SJSA1 (cell line): ENCODE data around the gene IFNE. TPM values are rescaled to one million over a fixed set of nuclear protein-coding genes. Genes with fewer than 3 reads are reported as not detected.
"Not testable (repeated sequence)": the region's sequence is repeated elsewhere in the genome, so short reads cannot be mapped to it uniquely, and the experiment has no call there.

ENCODE experiments used
- DNase-seq, 2 experiments: peaks; one replicate each; pipeline ENCODE4 v3.0.0-alpha.2; 2015 to 2020; ENCODE audit warnings: low spot score in 2 of 2, low read depth in 1 of 2
- H3K27ac ChIP-seq: fragments of 250-450 bp; sonication (Bioruptor Pico); 2 replicates; pipeline ENCODE4 v1.5.1; 2020; ENCODE audit warnings: mild to moderate bottlenecking, moderate library complexity
- H3K27me3 ChIP-seq: fragments of 250-450 bp; sonication (Bioruptor Pico); replicated peaks from 2 replicates; pipeline ENCODE4 v1.5.1; 2020; ENCODE audit warnings: mild to moderate bottlenecking, moderate library complexity
- H3K36me3 ChIP-seq: fragments of 250-450 bp; sonication (Bioruptor Pico); 2 replicates; pipeline ENCODE4 v1.5.1; 2020; ENCODE audit warnings: mild to moderate bottlenecking
- H3K4me1 ChIP-seq: fragments of 250-450 bp; sonication (Bioruptor Pico); replicated peaks from 2 replicates; pipeline ENCODE4 v1.6.1; 2021; ENCODE audit warnings: mild to moderate bottlenecking
- H3K4me3 ChIP-seq: fragments of 250-450 bp; sonication (Bioruptor Pico); 2 replicates; pipeline ENCODE4 v1.5.1; 2020; ENCODE audit warnings: mild to moderate bottlenecking
- H3K9me3 ChIP-seq: fragments of 250-450 bp; sonication (Bioruptor Pico); replicated peaks from 2 replicates; pipeline ENCODE4 v1.5.1; 2020; ENCODE audit warnings: mild to moderate bottlenecking
- total RNA-seq: library from RNA; depleted of rRNA; stranded (reverse); fragments of >200 nt; shearing (Covaris generic); gene quantifications from 2 replicates; pipeline ENCODE4 v1.2.3, GENCODE V29; 2014

IFNE gene
- total RNA-seq, 1 experiment from 2014 or later = 0.24 TPM

DNA sequence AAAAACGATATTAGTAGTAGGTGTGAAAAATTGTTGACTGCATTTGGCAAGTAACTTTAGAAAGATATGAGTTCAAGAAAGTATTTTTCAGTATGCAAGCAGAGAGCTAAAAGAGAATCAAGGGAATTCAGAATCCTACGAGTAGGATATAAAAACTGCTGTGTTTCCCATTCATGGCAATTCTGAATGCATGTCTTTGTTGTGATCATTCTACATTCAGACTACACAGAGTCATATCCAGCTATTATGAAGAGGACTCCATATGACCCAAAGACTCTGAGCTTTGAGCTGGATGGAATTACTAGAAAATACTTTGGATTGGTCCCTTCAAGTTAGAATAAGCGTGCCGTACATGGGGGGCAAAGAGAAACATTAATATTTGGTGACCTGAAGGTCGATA, 12.0 kb downstream of the IFNE start:
- no peaks in the 10 kb centered on the region for H3K4me1 ChIP-seq
- H3K36me3 ChIP-seq = no peaks in the 10 kb centered on the region
- no peak overlapping the region for H3K4me3 ChIP-seq
- H3K9me3 ChIP-seq = no peaks in the 10 kb centered on the region
- no peak for DNase-seq
- no peak overlapping the region for H3K27ac ChIP-seq
- H3K27me3 ChIP-seq = no peaks in the 10 kb centered on the region

DNA sequence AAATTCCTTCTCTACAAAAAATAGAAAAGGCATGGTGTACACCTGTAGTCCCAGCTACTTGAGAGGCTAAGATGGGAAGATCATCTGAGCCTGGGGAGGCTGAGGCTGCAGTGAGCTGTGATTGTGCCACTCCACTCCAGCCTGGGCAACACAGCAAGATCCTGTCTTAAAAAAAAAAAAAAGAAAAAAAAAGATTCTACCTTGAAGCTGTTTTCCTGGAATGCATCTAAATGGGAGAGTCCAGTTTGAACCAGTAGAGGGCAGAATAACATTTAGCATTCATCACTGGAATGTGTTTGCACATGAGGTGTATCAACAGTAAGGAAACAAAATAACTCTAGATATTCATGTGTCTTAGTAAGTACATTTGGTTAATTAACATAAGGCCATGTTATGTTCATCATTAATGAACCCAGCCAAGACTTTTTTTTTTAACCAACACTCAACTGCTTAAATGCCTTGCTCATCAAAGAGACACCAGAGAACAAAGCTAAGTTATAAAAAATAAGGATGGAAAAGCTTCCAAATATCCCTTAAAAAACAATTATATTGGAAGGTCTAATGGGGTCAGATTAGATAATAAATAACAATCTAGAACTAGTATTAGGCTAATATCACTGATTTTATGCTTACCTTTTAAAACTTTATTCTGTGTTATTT, 16.1 kb downstream of the IFNE start:
- DNase-seq = peak in 1 of 2 experiments; percentile 24
- no peaks in the 10 kb centered on the region for H3K36me3 ChIP-seq
- no peaks in the 10 kb centered on the region for H3K27me3 ChIP-seq
- no peak overlapping the region for H3K27ac ChIP-seq
- no peaks in the 10 kb centered on the region for H3K9me3 ChIP-seq
- no peak overlapping the region for H3K4me3 ChIP-seq
- H3K4me1 ChIP-seq = no peaks in the 10 kb centered on the region

- no peak for DNase-seq
- no peak overlapping the region for H3K27ac ChIP-seq
- H3K9me3 ChIP-seq = no peaks in the 10 kb centered on the region
- no peak overlapping the region for H3K4me3 ChIP-seq
- H3K36me3 ChIP-seq = no peaks in the 10 kb centered on the region
- H3K4me1 ChIP-seq = no peaks in the 10 kb centered on the region
- no peaks in the 10 kb centered on the region for H3K27me3 ChIP-seq
Observed at GRCh38 chr9:21465138-21465537, 17.0 kb downstream of the IFNE start.

DNA sequence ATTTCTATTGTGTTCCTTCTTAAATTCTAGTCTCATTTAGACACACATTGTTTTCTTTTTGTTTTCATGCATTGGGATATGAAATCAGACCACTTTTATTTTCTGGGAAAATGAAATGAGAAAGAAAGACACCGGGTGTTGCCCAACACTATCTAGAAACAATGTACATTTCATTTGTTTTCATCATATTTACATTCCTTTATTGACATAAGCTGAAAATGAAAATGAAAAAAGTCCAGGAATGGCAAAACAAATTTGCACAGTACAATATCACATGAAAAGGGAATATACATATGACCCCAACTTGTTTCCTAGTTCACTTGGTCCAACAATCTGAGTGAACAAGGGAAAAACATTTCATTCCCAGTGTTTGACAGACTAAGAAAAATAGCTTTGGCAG, 20.7 kb downstream of the IFNE start:
- H3K27ac ChIP-seq = no peak overlapping the region
- no peak for DNase-seq

DNA sequence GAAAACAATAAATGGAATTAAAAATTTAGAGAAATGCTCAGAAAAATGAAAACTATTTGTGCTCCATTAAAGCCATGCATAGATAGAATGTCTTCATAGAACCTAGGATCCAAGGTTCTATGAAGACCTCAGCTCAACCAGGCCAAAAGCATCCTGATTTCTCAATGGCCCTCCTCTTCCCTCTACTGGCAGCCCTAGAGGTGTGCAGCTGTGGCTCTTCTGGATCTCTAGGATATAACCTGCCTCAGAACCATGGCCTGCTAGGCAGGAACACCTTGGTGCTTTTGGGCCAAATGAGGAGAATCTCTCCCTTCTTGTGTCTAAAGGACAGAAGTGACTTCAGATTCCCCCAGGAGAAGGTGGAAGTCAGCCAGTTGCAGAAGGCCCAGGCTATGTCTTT, 26.8 kb downstream of the IFNE start:
- H3K27ac ChIP-seq = no peak overlapping the region
- 0 out of 2 replicates have a peak, but pooled peaks cover 5% of the 10 kb centered on the region for H3K4me1 ChIP-seq
- no peaks in the 10 kb centered on the region for H3K9me3 ChIP-seq
- H3K4me3 ChIP-seq = no peak overlapping the region
- no peaks in the 10 kb centered on the region for H3K27me3 ChIP-seq
- DNase-seq = no peak
- no peaks in the 10 kb centered on the region for H3K36me3 ChIP-seq

More for the DNA sequence above, 20.7 kb downstream of the IFNE start:
- H3K9me3 ChIP-seq = no peaks in the 10 kb centered on the region
- no peaks in the 10 kb centered on the region for H3K4me1 ChIP-seq
- no peaks in the 10 kb centered on the region for H3K36me3 ChIP-seq
- H3K4me3 ChIP-seq = no peak overlapping the region
- no peaks in the 10 kb centered on the region for H3K27me3 ChIP-seq

DNA sequence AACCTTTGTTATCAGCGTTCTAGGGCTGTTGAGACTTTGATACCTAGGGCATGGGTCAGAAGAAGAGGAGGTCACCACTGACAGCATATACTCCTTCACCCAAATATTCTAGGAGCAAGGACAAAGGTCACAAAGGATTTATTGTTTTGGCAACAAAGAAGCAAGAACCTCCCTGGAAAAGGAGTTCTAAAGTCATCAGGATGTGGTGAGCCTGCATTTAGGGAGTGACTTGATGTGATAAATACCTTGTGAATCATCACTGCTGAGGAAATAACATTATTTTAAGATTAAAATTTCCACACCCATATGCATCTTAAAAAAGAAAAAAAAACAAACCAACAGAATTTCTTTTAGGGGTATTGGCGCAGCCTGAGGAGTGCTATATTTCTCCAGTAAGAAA, 28.0 kb downstream of the IFNE start:
- Histone ChIP-seq H3K27ac (no peak overlapping the region), H3K27me3 (no peaks in the 10 kb centered on the region), H3K36me3 (no peaks in the 10 kb centered on the region), H3K9me3 (no peaks in the 10 kb centered on the region), H3K4me3 (no peak overlapping the region), H3K4me1 (0 out of 2 replicates have a peak, but pooled peaks cover 5% of the 10 kb centered on the region)
- DNase-seq = no peak

DNA sequence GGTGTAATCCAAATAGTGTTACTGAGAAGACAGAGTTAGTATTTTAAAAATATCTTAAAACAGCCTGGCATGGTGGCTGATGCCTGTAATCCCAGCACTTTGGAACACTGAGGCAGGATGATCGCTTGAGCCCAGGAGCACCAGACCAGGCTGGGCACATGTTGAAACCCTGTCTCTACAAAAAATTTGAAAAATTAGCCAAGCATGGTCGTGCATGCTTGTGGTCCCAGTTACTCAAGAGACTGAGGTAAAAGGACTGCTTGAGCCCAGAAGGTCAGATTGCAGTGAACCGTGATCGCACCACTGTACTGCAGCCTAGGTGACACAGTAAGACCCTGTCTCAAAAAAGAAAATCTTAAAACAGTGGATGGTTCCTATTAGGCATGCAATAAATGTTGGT, 29.4 kb downstream of the IFNE start:
- no peak for DNase-seq
- Histone ChIP-seq H3K36me3 (no peaks in the 10 kb centered on the region), H3K4me1 (0 out of 2 replicates have a peak, but pooled peaks cover 5% of the 10 kb centered on the region), H3K9me3 (no peaks in the 10 kb centered on the region), H3K27me3 (no peaks in the 10 kb centered on the region), H3K4me3 (no peak overlapping the region), H3K27ac (no peak overlapping the region)

DNA sequence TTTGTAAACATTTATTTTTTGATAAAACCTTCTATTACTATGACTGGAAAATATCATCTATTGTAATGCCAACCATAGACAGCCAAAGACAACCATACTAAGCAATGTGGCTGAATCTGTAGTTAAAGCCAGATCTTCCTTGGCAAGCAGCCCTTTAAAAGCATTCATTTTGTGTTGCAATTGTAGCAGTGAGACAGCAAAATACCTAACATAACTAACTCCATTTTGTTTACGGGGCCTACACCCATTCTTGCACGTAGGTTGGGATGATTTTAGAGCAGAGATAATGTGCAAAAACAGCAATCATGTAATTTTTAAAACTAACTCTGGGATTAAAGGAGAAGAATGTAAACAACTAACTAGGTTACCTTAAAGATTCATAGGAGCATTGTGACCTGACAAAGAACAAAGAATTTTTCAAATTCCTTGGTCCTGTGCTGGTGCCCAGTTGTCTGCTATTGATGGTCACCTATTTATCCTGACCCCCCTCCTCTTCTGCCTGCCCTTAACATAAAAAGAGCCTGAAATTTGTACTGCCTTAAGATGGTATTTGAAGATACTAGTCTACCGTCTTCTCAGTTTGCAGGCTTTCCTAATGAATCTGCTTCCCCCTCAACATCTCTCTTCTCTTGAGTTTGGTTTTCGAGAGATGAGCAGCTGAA, 31.2 kb downstream of the IFNE start:
- DNase-seq = no peak
- H3K27ac ChIP-seq = no peak overlapping the region
- no peak overlapping the region for H3K4me3 ChIP-seq
- no peaks in the 10 kb centered on the region for H3K36me3 ChIP-seq
- no peaks in the 10 kb centered on the region for H3K9me3 ChIP-seq
- H3K27me3 ChIP-seq = no peaks in the 10 kb centered on the region
- 0 out of 2 replicates have a peak, but pooled peaks cover 5% of the 10 kb centered on the region for H3K4me1 ChIP-seq

DNA sequence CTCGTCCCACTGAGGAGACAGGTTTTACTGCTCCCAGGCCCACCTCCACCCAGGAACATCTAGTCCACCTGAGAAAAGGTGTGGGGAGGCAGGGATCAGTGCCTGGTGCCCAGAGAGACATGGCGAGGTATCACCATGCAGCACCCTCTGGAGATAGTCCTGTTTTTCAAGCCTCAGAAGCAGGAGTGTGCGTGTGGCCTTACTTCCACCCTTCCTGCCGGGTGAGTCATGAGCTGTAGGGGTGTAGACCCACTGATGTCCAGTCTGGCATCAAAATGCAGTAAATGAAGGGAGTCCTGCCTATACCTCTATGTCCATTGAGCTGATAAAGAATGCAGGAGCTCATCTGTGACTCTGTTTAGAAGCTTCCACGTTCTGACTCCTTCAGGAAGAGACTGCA, 32.8 kb downstream of the IFNE start:
- not testable (repeated sequence) for H3K27ac ChIP-seq, H3K36me3 ChIP-seq, H3K4me3 ChIP-seq, H3K27me3 ChIP-seq, H3K9me3 ChIP-seq, DNase-seq, H3K4me1 ChIP-seq

DNA sequence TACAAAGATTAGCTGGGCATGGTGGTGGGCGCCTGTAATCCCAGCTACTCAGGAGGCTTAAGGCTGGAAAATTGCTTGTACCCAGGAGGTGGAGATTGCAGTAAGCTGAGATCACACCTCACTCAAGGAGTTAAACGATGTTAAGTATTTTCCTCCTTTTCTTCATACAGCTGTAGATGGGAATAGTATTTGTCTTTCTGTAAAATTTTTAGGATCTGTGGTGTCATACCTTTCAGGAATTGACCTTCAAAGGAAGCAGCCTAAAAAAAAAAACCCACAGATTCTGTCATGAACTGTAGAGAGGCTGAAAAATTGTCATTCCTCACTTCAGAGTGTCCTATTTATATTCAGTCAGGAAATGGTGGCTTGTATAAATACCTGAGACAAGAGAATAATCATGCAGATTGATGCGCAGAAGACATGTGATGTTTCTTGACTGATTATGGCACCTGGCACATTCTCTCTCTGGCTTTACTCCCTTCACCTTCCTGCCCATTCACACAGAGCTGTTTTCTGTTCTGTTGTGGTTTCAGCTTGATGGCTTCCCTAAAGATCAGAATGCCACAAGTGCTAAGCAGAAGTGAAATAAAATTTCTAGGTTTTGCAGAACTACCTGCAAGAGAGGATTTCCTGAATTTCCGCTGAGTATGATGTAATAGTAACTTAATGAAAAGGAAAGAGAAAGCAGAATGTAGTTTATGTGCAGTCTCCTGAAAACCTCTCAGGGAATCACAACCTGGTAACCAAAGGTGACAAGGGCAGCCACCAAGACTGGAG, 38.1 kb downstream of the IFNE start:
- DNase-seq = no peak
- H3K4me1 ChIP-seq = no peaks in the 10 kb centered on the region
- no peaks in the 10 kb centered on the region for H3K36me3 ChIP-seq
- H3K27me3 ChIP-seq = no peaks in the 10 kb centered on the region
- H3K27ac ChIP-seq = no peak overlapping the region
- H3K9me3 ChIP-seq = no peaks in the 10 kb centered on the region
- H3K4me3 ChIP-seq = no peak overlapping the region

GRCh38 chr9:21440139-21440538, 42.0 kb downstream of the IFNE start, which contains the start of gene IFNA1:
TSS of gene IFNA1 (plus strand) at chr9:21440439. CDS start at chr9:21440508, 69 bp downstream.
- no peaks in the 10 kb centered on the region for H3K36me3 ChIP-seq
- no peaks in the 10 kb centered on the region for H3K4me1 ChIP-seq
- no peak within 1 kb of the TSS for H3K27ac ChIP-seq
- no peak within 1 kb of the TSS for H3K4me3 ChIP-seq
- no peaks in the 10 kb centered on the region for H3K27me3 ChIP-seq
- no peak for DNase-seq
- no peaks in the 10 kb centered on the region for H3K9me3 ChIP-seq

DNA sequence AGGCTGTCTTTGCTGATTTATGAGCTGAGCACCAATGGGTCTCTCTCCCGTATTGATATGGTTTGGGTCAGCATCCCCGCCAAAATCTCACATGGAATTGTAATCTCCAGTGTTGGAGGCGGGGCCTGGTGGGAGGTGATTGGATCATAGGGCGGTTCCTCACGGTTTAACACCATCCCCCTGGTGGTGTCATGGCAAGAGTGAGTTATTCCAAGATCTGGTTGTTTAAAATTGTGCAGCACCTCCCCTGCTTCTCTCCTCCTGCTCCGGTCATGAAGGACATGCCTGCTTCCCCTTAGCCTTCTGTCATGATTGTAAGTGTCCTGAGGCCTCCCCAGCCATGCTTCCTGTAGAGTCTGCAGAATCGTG, 47.1 kb downstream of the IFNE start:
- not testable (repeated sequence) for H3K4me1 ChIP-seq, H3K9me3 ChIP-seq, H3K36me3 ChIP-seq, DNase-seq, H3K27ac ChIP-seq, H3K27me3 ChIP-seq, H3K4me3 ChIP-seq

GRCh38 chr9:21434202-21435014, 47.7 kb downstream of the IFNE start:
- Histone ChIP-seq H3K27me3 (no peaks in the 10 kb centered on the region), H3K4me3 (no peak overlapping the region), H3K4me1 (no peaks in the 10 kb centered on the region), H3K36me3 (no peaks in the 10 kb centered on the region), H3K9me3 (no peaks in the 10 kb centered on the region), H3K27ac (no peak overlapping the region)
- peak; percentile 19 to 42 for DNase-seq
